ENCODE measurements around the gene DENND1B. TPM values are rescaled to one million over a fixed set of nuclear protein-coding genes. Genes with fewer than 3 reads are reported as not detected.

Gene DENND1B
- total and polyA plus RNA-seq, 2 experiments from 2014 or later = 9.2 to 21.3 TPM

GRCh38 chr1:197471248-197471985 is 303.9 kb downstream of the DENND1B start:
- in situ Hi-C loops (cut with MboI) = no loop called here
- Histone ChIP-seq H3K79me2 (ENCODE audit: insufficient read depth) (no peaks in the 10 kb centered on the region), H3K27ac (no peak overlapping the region), H2AFZ (no peak overlapping the region), H3K4me3 (no peak overlapping the region), H3K36me3 (ENCODE audit: low read depth) (no peaks in the 10 kb centered on the region), H3K4me2 (ENCODE audit: unreplicated experiment) (no peak overlapping the region), H3K9ac (no peak overlapping the region), H3K27me3 (replicated peaks; ENCODE audit: insufficient read depth) (no peaks in the 10 kb centered on the region), H3K9me2 (ENCODE audit: insufficient read depth) (no peaks in the 10 kb centered on the region), H4K20me1 (ENCODE audit: insufficient read depth) (no peaks in the 10 kb centered on the region), H3K4me1 (ENCODE audit: insufficient read depth) (peaks cover 4% of the 10 kb centered on the region; the same call in 1 of the 2 replicates), H3F3A (ENCODE audit: insufficient read depth) (0 out of 2 replicates have a peak, but pooled peaks cover 6% of the 10 kb centered on the region), H3K9me3 (ENCODE audit: low read depth) (no peaks in the 10 kb centered on the region)
- TF ChIP-seq EZH2 (IDR thresholded peaks at IDR 0.05; ENCODE audit: insufficient read depth, poor library complexity, severe bottlenecking) = no peak
- no peak for TF ChIP-seq EZH2phosphoT487 (IDR thresholded peaks at IDR 0.05; ENCODE audit: insufficient read depth, low read depth)
- DNase-seq = no peak
- WGBS, 2 experiments (ENCODE audit: low coverage in 1 of 2, low lambda C conversion rate in 2 of 2, missing lambda C conversion rate in 2 of 2) = 35 to 36% methylated on average over 9 of the region's 9 CpGs

GRCh38 chr1:197470330-197470729 is 304.9 kb downstream of the DENND1B start:
- Histone ChIP-seq H3K27me3 (replicated peaks; ENCODE audit: insufficient read depth) (no peaks in the 10 kb centered on the region), H3K79me2 (ENCODE audit: insufficient read depth) (no peaks in the 10 kb centered on the region), H3K9ac (no peak overlapping the region), H3K4me2 (ENCODE audit: unreplicated experiment) (no peak overlapping the region), H3K27ac (no peak overlapping the region), H3F3A (ENCODE audit: insufficient read depth) (0 out of 2 replicates have a peak, but pooled peaks cover 6% of the 10 kb centered on the region), H3K36me3 (ENCODE audit: low read depth) (no peaks in the 10 kb centered on the region), H2AFZ (no peak overlapping the region), H3K4me3 (no peak overlapping the region), H4K20me1 (ENCODE audit: insufficient read depth) (no peaks in the 10 kb centered on the region), H3K9me2 (ENCODE audit: insufficient read depth) (no peaks in the 10 kb centered on the region), H3K4me1 (ENCODE audit: insufficient read depth) (peaks cover 4% of the 10 kb centered on the region; the same call in 1 of the 2 replicates), H3K9me3 (ENCODE audit: low read depth) (no peaks in the 10 kb centered on the region)
- no peak for DNase-seq
- no peak for TF ChIP-seq EZH2 (IDR thresholded peaks at IDR 0.05; ENCODE audit: insufficient read depth, poor library complexity, severe bottlenecking)
- no peak for TF ChIP-seq EZH2phosphoT487 (IDR thresholded peaks at IDR 0.05; ENCODE audit: insufficient read depth, low read depth)
- 49 to 59% methylated on average over 1 of the region's 1 CpG for WGBS, 2 experiments (ENCODE audit: low coverage in 1 of 2, low lambda C conversion rate in 2 of 2, missing lambda C conversion rate in 2 of 2)
- in situ Hi-C loops (cut with MboI) = no loop called here

- Histone ChIP-seq H4K20me1 (ENCODE audit: insufficient read depth) (no peaks in the 10 kb centered on the region), H3K79me2 (ENCODE audit: insufficient read depth) (no peaks in the 10 kb centered on the region), H3K4me3 (no peak overlapping the region), H3K4me1 (ENCODE audit: insufficient read depth) (peaks cover 4% of the 10 kb centered on the region; the same call in 1 of the 2 replicates), H3K36me3 (ENCODE audit: low read depth) (no peaks in the 10 kb centered on the region), H3K9me2 (ENCODE audit: insufficient read depth) (no peaks in the 10 kb centered on the region), H3K4me2 (ENCODE audit: unreplicated experiment) (no peak overlapping the region), H3K9ac (no peak overlapping the region), H2AFZ (no peak overlapping the region), H3F3A (ENCODE audit: insufficient read depth) (0 out of 2 replicates have a peak, but pooled peaks cover 6% of the 10 kb centered on the region), H3K9me3 (ENCODE audit: low read depth) (no peaks in the 10 kb centered on the region), H3K27me3 (replicated peaks; ENCODE audit: insufficient read depth) (no peaks in the 10 kb centered on the region), H3K27ac (no peak overlapping the region)
- in situ Hi-C loops (cut with MboI) = no loop called here
- 50 to 53% methylated on average over 7 of the region's 7 CpGs for WGBS, 2 experiments (ENCODE audit: low coverage in 1 of 2, low lambda C conversion rate in 2 of 2, missing lambda C conversion rate in 2 of 2)
- DNase-seq = no peak
- TF ChIP-seq EZH2 (IDR thresholded peaks at IDR 0.05; ENCODE audit: insufficient read depth, poor library complexity, severe bottlenecking) (no peak), EZH2phosphoT487 (IDR thresholded peaks at IDR 0.05; ENCODE audit: insufficient read depth, low read depth) (no peak)
Observed at GRCh38 chr1:197469620-197470210, 305.6 kb downstream of the DENND1B start.

DNA sequence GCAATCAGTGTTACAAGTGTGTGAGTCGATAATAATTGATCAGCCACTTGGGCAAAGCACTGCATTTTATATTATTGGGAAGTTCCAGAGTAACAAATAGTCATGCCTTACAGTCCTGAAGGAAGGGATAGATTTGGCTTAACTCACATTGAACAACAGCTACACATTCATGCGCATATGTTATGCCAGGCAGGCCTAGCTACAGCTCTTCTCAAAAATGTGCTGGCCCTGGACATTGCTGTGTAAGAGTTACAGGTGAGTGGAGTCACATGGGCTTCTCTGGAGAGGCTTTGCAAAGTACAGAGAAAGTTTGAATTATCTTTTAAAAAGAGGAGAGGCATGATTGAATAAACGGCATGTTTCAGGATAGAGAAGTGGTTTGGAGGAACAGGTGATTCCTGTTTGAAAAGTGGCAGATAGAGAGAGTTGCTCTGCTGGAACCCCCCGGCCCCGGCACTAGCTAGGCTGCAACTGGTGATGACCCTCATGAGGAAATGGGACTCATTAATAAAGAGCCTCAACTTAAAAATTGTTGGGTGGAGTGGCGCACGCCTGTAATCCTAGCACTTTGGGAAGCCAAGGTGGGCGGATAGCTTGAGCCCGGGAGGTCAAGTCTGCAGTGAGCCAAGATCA is 306.6 kb downstream of the DENND1B start:
- 88 to 95% methylated on average over 9 of the region's 9 CpGs for WGBS, 2 experiments (ENCODE audit: low coverage in 1 of 2, low lambda C conversion rate in 2 of 2, missing lambda C conversion rate in 2 of 2)
- H2AFZ ChIP-seq = peak overlapping the region; percentile 28; the same call in 1 of the 2 replicates
- H3K4me3 ChIP-seq = no peak overlapping the region
- H3K9me2 ChIP-seq (ENCODE audit: insufficient read depth) = no peaks in the 10 kb centered on the region
- H3K9ac ChIP-seq = no peak overlapping the region
- no peaks in the 10 kb centered on the region for H3K27me3 ChIP-seq (replicated peaks; ENCODE audit: insufficient read depth)
- H3K27ac ChIP-seq = no peak overlapping the region
- H3K4me2 ChIP-seq (ENCODE audit: unreplicated experiment) = no peak overlapping the region
- in situ Hi-C loops (cut with MboI) = no loop called here
- H3K36me3 ChIP-seq (ENCODE audit: low read depth) = no peaks in the 10 kb centered on the region
- no peaks in the 10 kb centered on the region for H4K20me1 ChIP-seq (ENCODE audit: insufficient read depth)
- H3K9me3 ChIP-seq (ENCODE audit: low read depth) = no peaks in the 10 kb centered on the region
- 0 out of 2 replicates have a peak, but pooled peaks cover 6% of the 10 kb centered on the region for H3F3A ChIP-seq (ENCODE audit: insufficient read depth)
- TF ChIP-seq EZH2phosphoT487 (IDR thresholded peaks at IDR 0.05; ENCODE audit: insufficient read depth, low read depth) = no peak
- H3K4me1 ChIP-seq (ENCODE audit: insufficient read depth) = peaks cover 12% of the 10 kb centered on the region; the same call in 1 of the 2 replicates
- no peaks in the 10 kb centered on the region for H3K79me2 ChIP-seq (ENCODE audit: insufficient read depth)
- DNase-seq = no peak
